HCT116 (cell line): ENCODE results near the gene TNF. TPM values are rescaled to one million over a fixed set of nuclear protein-coding genes. Genes with fewer than 3 reads are reported as not detected.

Source experiments
- ATAC-seq: fragments of 200-7000 bp; cut with Tn5 transposase; 2 replicates; pipeline ENCODE4 v1.9.1; 2020; ENCODE audit warnings: mild to moderate bottlenecking, moderate library complexity
- BruUV-seq: library from RNA; stranded (reverse); fragments of 400-500 nt; replicated peaks from 2 replicates; lab custom pipeline; 2021; lab: Mats Ljungman, UMichigan
- CTCF ChIA-PET: fragments of 300-600 bp; sonication (Branson Sonifier 250); formaldehyde crosslinking; loops from one replicate; lab custom pipeline; 2021; ENCODE audit warnings: antibody characterized with exemption; lab: Charles Lee
- POLR2A ChIA-PET: fragments of 300-600, 350-600 bp; sonication (Branson Sonifier 250); formaldehyde crosslinking; loops from one replicate; lab custom pipeline; 2021; ENCODE audit warnings: antibody characterized with exemption; lab: Charles Lee
- RAD21 ChIA-PET, 2 experiments: fragments of 300-600 bp; sonication (Branson Sonifier 250); formaldehyde crosslinking; loops; one replicate each; lab custom pipeline; 2023; ENCODE audit warnings: low total read pairs in 2 of 2; ENCODE audit not compliant: uncharacterized antibody in 2 of 2, unreplicated experiment in 2 of 2, low non-redundant PET in 1 of 2; lab: Charles Lee
- DNase-seq: peaks from one replicate; pipeline ENCODE4 v3.0.0-alpha.2; 2010; ENCODE audit warnings: low read depth, low spot score
- H2AFZ ChIP-seq: fragments of 200-600 bp; shearing (Covaris generic), sonication (generic); 2 replicates; pipeline ENCODE4 v1.6.1; 2017; ENCODE audit warnings: low read depth, mixed run types, mixed read lengths, antibody characterized with exemption, low read length; ENCODE audit not compliant: poor library complexity, severe bottlenecking
- H3K27ac ChIP-seq: 2 replicates; pipeline ENCODE4 v1.5.1; 2012; ENCODE audit warnings: low read depth, low read length
- H3K27me3 ChIP-seq: fragments of 200-600 bp; sonication (generic); 2 replicates; pipeline ENCODE4 v1.6.1; 2016; ENCODE audit warnings: mixed run types, low read length, mixed read lengths; ENCODE audit not compliant: insufficient read depth
- H3K36me3 ChIP-seq, 2 experiments: fragments of 200-500 bp in 1 of 2; fragments of 200-600 bp in 1 of 2; sonication (Bioruptor generic) in 1 of 2; sonication (generic) in 1 of 2; 2 replicates each; pipeline versions ENCODE4 v1.5.1 to v1.6.1; 2014 to 2016; ENCODE audit warnings: low read length in 2 of 2, inconsistent platforms in 1 of 2, mixed read lengths in 1 of 2, mixed run types in 1 of 2; ENCODE audit not compliant: insufficient read depth in 2 of 2, control insufficient read depth in 1 of 2
- H3K4me1 ChIP-seq, 2 experiments: fragments of 200-600 bp in 1 of 2; sonication (generic) in 1 of 2; 2 replicates each; pipeline versions ENCODE4 v1.5.1 to v1.6.1; 2012 to 2017; ENCODE audit warnings: low read length in 2 of 2, inconsistent platforms in 1 of 2, mild to moderate bottlenecking in 1 of 2, mixed read lengths in 1 of 2, mixed run types in 1 of 2, moderate library complexity in 1 of 2; ENCODE audit not compliant: insufficient read depth in 2 of 2, control insufficient read depth in 1 of 2
- H3K4me2 ChIP-seq: fragments of 200-600 bp; sonication (generic); 2 replicates; pipeline ENCODE4 v1.6.1; 2017; ENCODE audit warnings: mixed run types, low read length, mixed read lengths
- H3K4me3 ChIP-seq, 2 experiments: fragments of 200-600 bp in 1 of 2; sonication (generic) in 1 of 2; replicated peaks in 1 of 2; 2 replicates each; pipeline ENCODE4 v1.5.1; 2011 to 2016; ENCODE audit warnings: low read length in 2 of 2, control low read depth in 1 of 2, low read depth in 1 of 2, mild to moderate bottlenecking in 1 of 2, mixed read lengths in 1 of 2, mixed run types in 1 of 2
- H3K79me2 ChIP-seq: fragments of 200-600 bp; sonication (generic); 2 replicates; pipeline ENCODE4 v1.6.1; 2017; ENCODE audit warnings: mild to moderate bottlenecking, mixed run types, low read length, moderate library complexity, mixed read lengths; ENCODE audit not compliant: insufficient read depth
- H3K9ac ChIP-seq: fragments of 200-600 bp; sonication (generic); 2 replicates; pipeline ENCODE4 v1.6.1; 2016; ENCODE audit warnings: low read length, mixed read lengths
- H3K9me2 ChIP-seq: fragments of 200-600 bp; sonication (generic), shearing (Covaris generic); 2 replicates; pipeline ENCODE4 v1.6.1; 2017; ENCODE audit warnings: mixed run types, mild to moderate bottlenecking, moderate library complexity; ENCODE audit not compliant: insufficient read depth
- H3K9me3 ChIP-seq, 2 experiments: fragments of 200-500 bp in 1 of 2; fragments of 200-600 bp in 1 of 2; sonication (Bioruptor generic) in 1 of 2; sonication (generic) in 1 of 2; 2 replicates each; pipeline ENCODE4 v1.6.1; 2014 to 2017; ENCODE audit warnings: low read length in 2 of 2, mixed read lengths in 2 of 2, inconsistent platforms in 1 of 2, low read depth in 1 of 2, mild to moderate bottlenecking in 1 of 2, mixed run types in 1 of 2, moderate library complexity in 1 of 2; ENCODE audit not compliant: control insufficient read depth in 1 of 2, insufficient read depth in 1 of 2
- H4K20me1 ChIP-seq: fragments of 200-600 bp; sonication (generic), shearing (Covaris generic); 2 replicates; pipeline ENCODE4 v1.6.1; 2017; ENCODE audit warnings: mixed run types, mild to moderate bottlenecking, moderate library complexity; ENCODE audit not compliant: insufficient read depth
- CBX3 ChIP-seq: IDR thresholded peaks from 2 replicates; pipeline ENCODE4 v1.6.1; 2012; ENCODE audit warnings: low read depth
- CTCF ChIP-seq, 3 experiments: fragments of 200-600 bp in 1 of 3; sonication (generic) in 1 of 3; IDR thresholded peaks in 2 of 3; conservative IDR thresholded peaks in 1 of 3; 2 replicates each; pipeline ENCODE4 v1.5.1; 2012 to 2017; ENCODE audit warnings: low read depth in 2 of 3, low read length in 2 of 3, antibody characterized with exemption in 1 of 3, borderline replicate concordance in 1 of 3, control low read depth in 1 of 3, mild to moderate bottlenecking in 1 of 3, mixed read lengths in 1 of 3, mixed run types in 1 of 3, moderate library complexity in 1 of 3; ENCODE audit not compliant: insufficient read depth in 1 of 3
- EGR1 ChIP-seq: IDR thresholded peaks from 2 replicates; pipeline ENCODE4 v1.6.1; 2012; ENCODE audit warnings: low read depth
- ELF1 ChIP-seq: IDR thresholded peaks from 2 replicates; pipeline ENCODE4 v1.6.1; 2012; ENCODE audit warnings: low read depth, borderline replicate concordance
- EZH2 ChIP-seq: fragments of 200-600 bp; sonication (generic); IDR thresholded peaks from 2 replicates; pipeline ENCODE4 v1.6.1; 2017; ENCODE audit warnings: antibody characterized with exemption, mixed run types
- EZH2phosphoT487 ChIP-seq: fragments of 200-600 bp; IDR thresholded peaks from 2 replicates; pipeline ENCODE4 v1.6.1; 2018; ENCODE audit warnings: antibody characterized with exemption, borderline replicate concordance
- JUND ChIP-seq: IDR thresholded peaks from 2 replicates; pipeline ENCODE4 v1.6.1; 2012
- MAX ChIP-seq: IDR thresholded peaks from 2 replicates; pipeline ENCODE4 v1.6.1; 2012
- POLR2A ChIP-seq: IDR thresholded peaks from 2 replicates; pipeline ENCODE4 v1.7.0; 2011; ENCODE audit warnings: borderline replicate concordance; ENCODE audit not compliant: insufficient read depth, insufficient read length; ENCODE audit errors: extremely low read depth
- POLR2AphosphoS5 ChIP-seq: IDR thresholded peaks from 2 replicates; pipeline ENCODE4 v1.6.1; 2011; ENCODE audit warnings: mild to moderate bottlenecking, low read depth, low read length, moderate library complexity
- RAD21 ChIP-seq: IDR thresholded peaks from 2 replicates; pipeline ENCODE4 v1.6.1; 2012; ENCODE audit warnings: low read depth, mild to moderate bottlenecking
- REST ChIP-seq: IDR thresholded peaks from 2 replicates; pipeline ENCODE4 v1.6.1; 2012; ENCODE audit warnings: low read depth
- SIN3A ChIP-seq: IDR thresholded peaks from 2 replicates; pipeline ENCODE4 v1.6.1; 2012; ENCODE audit warnings: low read depth
- SP1 ChIP-seq: IDR thresholded peaks from 2 replicates; pipeline ENCODE4 v1.6.1; 2012; ENCODE audit warnings: low read depth
- SRF ChIP-seq: IDR thresholded peaks from 2 replicates; pipeline ENCODE4 v1.6.1; 2012; ENCODE audit warnings: low read depth
- TCF7L2 ChIP-seq: IDR thresholded peaks from 2 replicates; pipeline ENCODE4 v1.7.0; 2011; ENCODE audit warnings: borderline replicate concordance, inconsistent platforms; ENCODE audit not compliant: insufficient read depth, insufficient read length; ENCODE audit errors: extremely low read depth
- YY1 ChIP-seq: IDR thresholded peaks from 2 replicates; pipeline ENCODE4 v1.6.1; 2011; ENCODE audit warnings: low read length, low read depth, moderate library complexity, mild to moderate bottlenecking; ENCODE audit not compliant: insufficient replicate concordance; ENCODE audit errors: extremely low read depth
- ZBTB33 ChIP-seq: IDR thresholded peaks from 2 replicates; pipeline ENCODE4 v1.6.1; 2011; ENCODE audit warnings: mild to moderate bottlenecking, low read length, moderate library complexity; ENCODE audit not compliant: insufficient replicate concordance; ENCODE audit errors: extremely low read depth
- ZFX ChIP-seq: fragments of 450-650 bp; IDR thresholded peaks from 2 replicates; pipeline ENCODE4 v1.6.1; 2017
- intact Hi-C: fragments of 100-400 bp; cut with micrococcal nuclease; formaldehyde crosslinking; loops from 2 replicates; pipeline ENCODE4 v1.10.0; 2022
- total RNA-seq: library from RNA; stranded (reverse); gene quantifications from one replicate; pipeline ENCODE4 v1.2.1, GENCODE V29; 2021; ENCODE audit not compliant: unreplicated experiment

TNF gene
- total RNA-seq, 1 experiment from 2014 or later, result 0.59 TPM

- ATAC-seq (no peak), DNase-seq (no peak)
- ChIA-PET CTCF (interaction anchor here (1.7 kb wide), 1 partner anchor 12 kb away, joined by 6 read pairs; no protein-coding TSS in a partner anchor), POLR2A (interaction anchor here (1.2 kb wide), 1 partner anchor 25 kb away, joined by 3 read pairs; the partner anchor contains the start of gene NCR3), RAD21 (no interaction called here)
- TF ChIP-seq MAX (no peak), SP1 (no peak), EZH2phosphoT487 (no peak), EGR1 (no peak), ELF1 (no peak), POLR2A (no peak), EZH2 (no peak), POLR2AphosphoS5 (no peak), RAD21 (no peak), CTCF (IDR thresholded peaks at IDR 0.05 in 2 of 3, conservative IDR thresholded peaks at IDR 0.05 in 1 of 3; ENCODE audit: borderline replicate concordance in 1 of 3, insufficient read depth in 1 of 3, low read depth in 2 of 3, low read length in 2 of 3) (no peak), ZFX (no peak), YY1 (no peak), TCF7L2 (no peak), CBX3 (no peak), ZBTB33 (no peak), REST (no peak), JUND (no peak), SRF (no peak), SIN3A (no peak)
- no TSS peak for BruUV-seq
- Histone ChIP-seq H3K4me2 (no peak overlapping the region), H3K9me3 (no peaks in the 10 kb centered on the region), H3K27ac (no peak overlapping the region), H3K9ac (no peak overlapping the region), H3K9me2 (no peaks in the 10 kb centered on the region), H3K4me1 (0 out of 4 replicates have a peak, but pooled peaks cover 0 to under 1% of the 10 kb centered on the region in 2 experiments), H3K4me3 (no peak overlapping the region), H3K36me3 (no peaks in the 10 kb centered on the region), H3K79me2 (no peaks in the 10 kb centered on the region), H4K20me1 (no peaks in the 10 kb centered on the region), H3K27me3 (no peaks in the 10 kb centered on the region), H2AFZ (no peak overlapping the region)
- intact Hi-C loops, result no loop called here
These were observed 6.8 kb upstream of the TNF start for GRCh38 chr6:31568537-31568961.
